Natural killer cell (primary cell): ENCODE results near the gene OR2F2. TPM values are rescaled to one million over a fixed set of nuclear protein-coding genes. Genes with fewer than 3 reads are reported as not detected.

Experiments
- ATAC-seq, 3 donors: fragments of 150-1000 bp in 2 of 3; fragments of 200-7000 bp in 1 of 3; cut with Tn5 transposase; 1 replicate in 1 of 3; 2 replicates in 2 of 3; pipeline ENCODE4 v1.10.0; 2021; ENCODE audit warnings: mild to moderate bottlenecking in 2 of 3, moderate library complexity in 2 of 3
- DNase-seq, 2 donors: peaks; one replicate each; pipeline versions ENCODE4 v3.0.0 to v3.0.0-alpha.2; 2013 to 2021; ENCODE audit warnings: mixed read lengths in 1 of 2
- H3K27ac ChIP-seq: one replicate; pipeline ENCODE4 v1.5.1; 2013; ENCODE audit warnings: mild to moderate bottlenecking, low read length
- H3K27me3 ChIP-seq: one replicate; pipeline ENCODE4 v1.6.1; 2013; ENCODE audit warnings: low read length; ENCODE audit not compliant: control insufficient read depth, insufficient read depth
- H3K36me3 ChIP-seq: one replicate; pipeline ENCODE4 v1.6.1; 2013; ENCODE audit warnings: low read length; ENCODE audit not compliant: control insufficient read depth, insufficient read depth
- H3K4me1 ChIP-seq: one replicate; pipeline ENCODE4 v1.6.1; 2013; ENCODE audit warnings: low read length; ENCODE audit not compliant: control insufficient read depth, insufficient read depth
- H3K4me3 ChIP-seq: one replicate; pipeline ENCODE4 v1.5.1; 2013; ENCODE audit warnings: low read length
- H3K9me3 ChIP-seq: one replicate; pipeline ENCODE4 v1.6.1; 2013; ENCODE audit warnings: low read length; ENCODE audit not compliant: control insufficient read depth, insufficient read depth
- H3K27ac Mint-ChIP-seq, 2 donors: one replicate each; pipeline ENCODE4 v1.8.0; 2022; ENCODE audit warnings: mild to moderate bottlenecking in 2 of 2, mixed read lengths in 2 of 2, moderate library complexity in 1 of 2
- H3K27me3 Mint-ChIP-seq, 2 donors: one replicate each; pipeline ENCODE4 v1.8.0; 2022; ENCODE audit warnings: low read depth in 2 of 2, mixed read lengths in 2 of 2
- H3K36me3 Mint-ChIP-seq: one replicate; pipeline ENCODE4 v1.8.0; 2022; ENCODE audit warnings: mixed read lengths
- H3K4me1 Mint-ChIP-seq, 2 donors: one replicate each; pipeline ENCODE4 v1.8.0; 2022; ENCODE audit warnings: mixed read lengths in 2 of 2
- H3K4me3 Mint-ChIP-seq: one replicate; pipeline ENCODE4 v1.8.0; 2022; ENCODE audit warnings: mild to moderate bottlenecking, moderate library complexity, mixed read lengths
- H3K9me3 Mint-ChIP-seq, 2 donors: one replicate each; pipeline ENCODE4 v1.8.0; 2022; ENCODE audit warnings: mixed read lengths in 2 of 2
- WGBS: methylation state at CpG from one replicate; pipeline ENCODE4 v1.1.7; 2013; ENCODE audit warnings: missing lambda C conversion rate; ENCODE audit not compliant: insufficient coverage; 5-methylcytosine and 5-hydroxymethylcytosine counted together
- intact Hi-C: fragments of 100-400 bp; cut with micrococcal nuclease; formaldehyde crosslinking; loops from one replicate; pipeline ENCODE4 v1.14.2; 2022
- total RNA-seq, 4 donors: library from RNA; stranded (reverse); fragments of 120-200 nt in 1 of 4; gene quantifications; one replicate each; pipeline versions ENCODE4 v1.2.3 to v1.2.4, GENCODE V29; 2013 to 2022
- TF ChIP-seq, protein P1 (sequence below): fragments of 200-600 bp; IDR thresholded peaks from one replicate; pipeline ENCODE4 v1.8.0; 2022; ENCODE audit warnings: antibody characterized with exemption

OR2F2 gene
- total RNA-seq, 3 donors from 2014 or later (not counting 1 experiment from before 2014, with no cell fraction given): not detected

GRCh38 chr7:143979359-143979758 is 44.3 kb downstream of the OR2F2 start:
- H3K27me3 ChIP-seq: no peaks in the 10 kb centered on the region
- Mint-ChIP-seq H3K9me3 (no peaks in the 10 kb centered on the region), H3K36me3 (no peaks in the 10 kb centered on the region), H3K27ac (no peak overlapping the region), H3K4me3 (no peak overlapping the region), H3K4me1 (no peaks in the 10 kb centered on the region), H3K27me3 (peaks cover 5 to 8% of the 10 kb centered on the region in 2 donors)
- H3K9me3 ChIP-seq: no peaks in the 10 kb centered on the region
- H3K4me1 ChIP-seq: no peaks in the 10 kb centered on the region
- 92% methylated on average over 1 of the region's 1 CpG for WGBS
- H3K27ac ChIP-seq: no peak overlapping the region
- TF ChIP-seq, protein P1, sequence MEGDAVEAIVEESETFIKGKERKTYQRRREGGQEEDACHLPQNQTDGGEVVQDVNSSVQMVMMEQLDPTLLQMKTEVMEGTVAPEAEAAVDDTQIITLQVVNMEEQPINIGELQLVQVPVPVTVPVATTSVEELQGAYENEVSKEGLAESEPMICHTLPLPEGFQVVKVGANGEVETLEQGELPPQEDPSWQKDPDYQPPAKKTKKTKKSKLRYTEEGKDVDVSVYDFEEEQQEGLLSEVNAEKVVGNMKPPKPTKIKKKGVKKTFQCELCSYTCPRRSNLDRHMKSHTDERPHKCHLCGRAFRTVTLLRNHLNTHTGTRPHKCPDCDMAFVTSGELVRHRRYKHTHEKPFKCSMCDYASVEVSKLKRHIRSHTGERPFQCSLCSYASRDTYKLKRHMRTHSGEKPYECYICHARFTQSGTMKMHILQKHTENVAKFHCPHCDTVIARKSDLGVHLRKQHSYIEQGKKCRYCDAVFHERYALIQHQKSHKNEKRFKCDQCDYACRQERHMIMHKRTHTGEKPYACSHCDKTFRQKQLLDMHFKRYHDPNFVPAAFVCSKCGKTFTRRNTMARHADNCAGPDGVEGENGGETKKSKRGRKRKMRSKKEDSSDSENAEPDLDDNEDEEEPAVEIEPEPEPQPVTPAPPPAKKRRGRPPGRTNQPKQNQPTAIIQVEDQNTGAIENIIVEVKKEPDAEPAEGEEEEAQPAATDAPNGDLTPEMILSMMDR: no peak
- ATAC-seq (no peak), DNase-seq (no peak)
- intact Hi-C loops: no loop called here
- H3K4me3 ChIP-seq: no peak overlapping the region
- no peaks in the 10 kb centered on the region for H3K36me3 ChIP-seq

GRCh38 chr7:143979998-143980397 is 45.0 kb downstream of the OR2F2 start:
- H3K36me3 Mint-ChIP-seq: no peaks in the 10 kb centered on the region
- peaks cover 1 to 2% of the 10 kb centered on the region in 2 donors for H3K27me3 Mint-ChIP-seq
- no peak overlapping the region for H3K4me3 ChIP-seq

GRCh38 chr7:143980746-143981510 is 45.9 kb downstream of the OR2F2 start:
- Mint-ChIP-seq H3K4me1 (no peaks in the 10 kb centered on the region), H3K36me3 (no peaks in the 10 kb centered on the region), H3K4me3 (no peak overlapping the region), H3K27ac (no peak overlapping the region), H3K9me3 (no peaks in the 10 kb centered on the region), H3K27me3 (no peaks in the 10 kb centered on the region)
- DNase-seq: no peak
- Histone ChIP-seq H3K4me3 (no peak overlapping the region), H3K27ac (no peak overlapping the region), H3K36me3 (no peaks in the 10 kb centered on the region), H3K27me3 (no peaks in the 10 kb centered on the region), H3K4me1 (no peaks in the 10 kb centered on the region), H3K9me3 (no peaks in the 10 kb centered on the region)
- TF ChIP-seq, protein P1: no peak
- intact Hi-C loops: no loop called here
- 94% methylated on average over 8 of the region's 10 CpGs for WGBS
- no peak for ATAC-seq

More at GRCh38 chr7:143979998-143980397, 45.0 kb downstream of the OR2F2 start:
- H3K27ac ChIP-seq: no peak overlapping the region
- DNase-seq (no peak), ATAC-seq (no peak)
- H3K27me3 ChIP-seq: no peaks in the 10 kb centered on the region
- TF ChIP-seq, protein P1: no peak
- H3K9me3 Mint-ChIP-seq: no peaks in the 10 kb centered on the region
- H3K36me3 ChIP-seq: no peaks in the 10 kb centered on the region
- no peaks in the 10 kb centered on the region for H3K4me1 Mint-ChIP-seq
- WGBS: no CpG with 5 or more reads among the region's 2 CpGs
- H3K4me3 Mint-ChIP-seq: no peak overlapping the region
- no peaks in the 10 kb centered on the region for H3K9me3 ChIP-seq
- no peak overlapping the region for H3K27ac Mint-ChIP-seq
- H3K4me1 ChIP-seq: no peaks in the 10 kb centered on the region
- intact Hi-C loops: no loop called here

- H3K27me3 ChIP-seq: no peaks in the 10 kb centered on the region
- Mint-ChIP-seq H3K27me3 (no peaks in the 10 kb centered on the region), H3K9me3 (no peaks in the 10 kb centered on the region), H3K36me3 (no peaks in the 10 kb centered on the region), H3K4me3 (no peak overlapping the region), H3K4me1 (peaks cover 6 to 7% of the 10 kb centered on the region in 2 donors), H3K27ac (no peak overlapping the region)
- DNase-seq (no peak), ATAC-seq (no peak)
- 98% methylated on average over 4 of the region's 5 CpGs for WGBS
- intact Hi-C loops: no loop called here
- H3K4me1 ChIP-seq: no peaks in the 10 kb centered on the region
- no peak overlapping the region for H3K4me3 ChIP-seq
- TF ChIP-seq, protein P1: no peak
- H3K36me3 ChIP-seq: no peaks in the 10 kb centered on the region
- H3K9me3 ChIP-seq: no peaks in the 10 kb centered on the region
- H3K27ac ChIP-seq: no peak overlapping the region
Measured at GRCh38 chr7:143983960-143984359, 48.9 kb downstream of the OR2F2 start.
